Right ventricle myocardium inferior (tissue), 1 donor: ENCODE data around the gene NLN. TPM values are rescaled to one million over a fixed set of nuclear protein-coding genes. Genes with fewer than 3 reads are reported as not detected.
"Not testable (repeated sequence)": the region's sequence is repeated elsewhere in the genome, so short reads cannot be mapped to it uniquely, and the experiment has no call there.

Experiments used
- ATAC-seq: fragments of 200-7000 bp; cut with Tn5 transposase; one replicate; pipeline ENCODE4 v1.9.1; 2020; ENCODE audit warnings: mild to moderate bottlenecking, moderate library complexity
- DNase-seq: peaks from one replicate; pipeline ENCODE4 v3.0.0; 2021; ENCODE audit errors: missing footprints
- intact Hi-C: fragments of 100-400 bp; cut with DNase I; formaldehyde crosslinking; loops from one replicate; pipeline ENCODE4 v1.11.0; 2022
- total RNA-seq: library from RNA; stranded (reverse); fragmentation: NEBNext Ultra II Directional; extraction: Animal tissue kit (Norgen Biotek cat#: 25700); gene quantifications from one replicate; pipeline ENCODE4 v1.2.1, GENCODE V29; 2021
- donor health status: DM: no; HTN: yes; CAD: no; lungs with severe emphysema.

The NLN gene
- total RNA-seq, 1 donor from 2014 or later = 16.5 TPM

DNA sequence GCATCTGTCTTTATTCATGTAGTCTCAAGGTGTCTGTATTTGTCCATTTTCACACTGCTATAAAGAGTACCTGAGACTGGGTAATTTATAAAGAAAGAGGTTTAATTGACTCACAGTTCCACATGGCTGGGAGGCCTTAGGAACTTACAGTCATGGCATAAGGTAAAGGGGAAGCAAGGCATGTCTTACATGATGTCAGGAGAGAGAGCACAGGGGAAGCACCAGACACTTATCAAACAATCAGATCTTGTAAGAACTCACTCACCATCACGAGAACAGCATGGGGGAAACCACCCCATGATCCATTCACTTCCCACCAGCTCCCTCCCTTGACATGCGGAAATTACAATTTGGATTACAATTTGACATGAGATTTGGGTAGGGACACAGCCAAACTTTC lies 44.2 kb downstream of the NLN start:
- no peak for ATAC-seq

DNA sequence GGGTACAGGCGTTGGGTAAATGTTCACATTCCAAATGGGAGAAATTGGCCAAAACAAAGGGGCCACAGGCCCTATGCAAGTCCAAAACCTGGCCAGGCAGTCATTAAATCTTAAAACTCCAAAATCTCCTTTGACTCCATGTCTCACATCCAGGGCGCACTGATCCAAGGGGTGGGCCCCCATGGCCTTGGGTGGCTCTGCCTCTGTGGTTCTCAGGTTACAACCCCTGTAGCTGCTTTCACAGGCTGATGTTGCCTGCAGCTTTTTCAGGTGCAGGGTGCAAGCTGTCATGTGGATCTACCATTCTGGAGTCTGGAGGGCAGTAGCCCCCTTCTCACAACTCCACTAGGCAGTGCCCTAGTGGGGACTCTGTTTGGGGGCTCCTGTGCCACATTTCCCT lies 44.8 kb downstream of the NLN start:
- intact Hi-C loops = loop anchor here (10.0 kb wide), 1 partner anchor 378 kb away; the partner anchor contains the start of gene SREK1
- ATAC-seq = no peak
- no peak for DNase-seq

More for the DNA sequence above, 44.2 kb downstream of the NLN start:
- intact Hi-C loops = loop anchor here (10.0 kb wide), 1 partner anchor 379 kb away; the partner anchor contains the start of gene SREK1
- no peak for DNase-seq

DNA sequence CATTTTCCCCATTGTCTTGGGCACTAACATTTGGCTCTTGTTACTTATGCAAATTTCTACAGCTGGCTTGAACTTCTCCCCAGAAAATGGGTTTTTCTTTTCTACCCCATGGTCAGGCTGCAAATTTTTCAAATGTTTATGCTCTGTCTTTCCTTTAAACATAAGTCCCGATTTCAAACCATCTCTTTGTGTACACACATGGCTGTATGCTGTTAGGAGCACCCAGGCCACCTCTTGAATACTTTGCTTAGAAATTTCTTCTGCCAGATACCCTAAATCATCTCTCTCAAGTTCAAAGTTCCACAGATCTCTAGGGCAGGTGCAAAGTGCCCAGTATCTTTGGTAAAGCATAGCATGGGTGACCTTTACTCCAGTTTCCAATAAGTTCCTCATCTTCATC lies 45.6 kb downstream of the NLN start:
- intact Hi-C loops = loop anchor here (10.0 kb wide), 1 partner anchor 377 kb away; the partner anchor contains the start of gene SREK1
- ATAC-seq (no peak), DNase-seq (no peak)

DNA sequence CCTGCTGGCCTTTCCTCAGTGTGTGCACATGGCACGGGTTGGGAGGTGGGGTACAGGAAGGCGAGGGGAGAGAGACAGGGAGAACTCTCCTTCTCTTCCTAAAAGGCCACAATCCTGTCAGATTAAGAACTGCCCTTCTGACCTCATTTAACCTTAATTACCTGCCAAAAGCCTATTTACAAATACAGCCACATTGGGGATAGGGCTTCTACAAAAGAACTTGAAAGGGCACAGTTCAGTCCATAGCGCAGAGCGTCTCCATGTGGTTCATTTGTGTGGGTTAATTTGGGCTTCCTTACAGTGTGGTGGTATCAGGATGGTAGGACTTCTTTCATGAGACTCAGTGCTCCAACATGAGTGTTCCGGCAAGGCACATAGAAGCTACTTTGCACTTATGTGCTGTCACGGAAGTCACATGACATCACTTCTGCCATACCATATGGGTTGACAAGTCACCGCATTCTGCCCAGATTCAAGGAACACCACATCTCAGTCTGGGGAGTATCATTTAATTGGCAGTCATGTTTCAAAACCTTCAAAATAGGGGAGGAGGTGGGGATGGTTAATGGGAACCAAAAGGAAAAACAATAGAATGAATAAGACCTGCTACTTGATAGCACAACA lies 46.8 kb downstream of the NLN start:
- no peak for ATAC-seq
- intact Hi-C loops = loop anchor here (10.0 kb wide), 1 partner anchor 376 kb away; the partner anchor contains the start of gene SREK1
- DNase-seq = no peak

DNA sequence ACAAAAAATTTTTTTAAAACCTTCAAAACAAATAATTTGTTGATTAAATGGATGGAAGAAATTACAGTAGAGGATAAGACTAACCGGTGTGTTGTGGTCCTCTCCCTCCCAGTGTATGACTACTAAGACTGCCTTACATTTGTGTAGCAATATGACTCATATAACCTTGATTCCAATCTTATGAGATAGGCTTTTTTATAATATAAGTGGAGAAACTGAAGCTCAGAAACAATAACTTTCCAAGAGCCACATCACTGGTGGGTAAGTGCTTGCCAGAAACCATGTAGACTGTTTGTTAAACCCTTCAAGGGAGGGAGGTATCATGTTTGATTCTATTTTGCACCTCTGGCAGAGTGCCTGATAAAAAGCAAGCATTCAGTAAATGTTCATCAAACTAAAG lies 47.5 kb downstream of the NLN start:
- intact Hi-C loops = loop anchor here (10.0 kb wide), 1 partner anchor 375 kb away; the partner anchor contains the start of gene SREK1

DNA sequence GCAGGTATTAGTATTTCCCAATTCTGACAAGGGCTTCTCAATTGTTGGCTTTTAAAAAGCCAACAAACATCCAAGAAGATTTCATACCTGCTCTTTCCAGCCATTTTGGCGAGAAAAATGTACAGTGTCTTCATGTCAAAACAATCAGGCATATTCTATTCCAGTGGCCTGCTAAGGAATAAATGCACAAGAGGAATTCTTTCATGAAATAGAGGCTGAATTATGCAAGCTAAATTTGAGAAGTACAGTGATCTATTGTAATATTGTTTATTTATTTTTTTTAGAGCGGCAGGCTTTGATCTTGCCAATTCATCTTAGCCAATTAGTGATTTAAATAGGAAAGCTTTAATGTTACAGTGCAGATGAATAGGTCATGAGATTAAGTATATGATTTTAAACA lies 49.3 kb downstream of the NLN start:
- intact Hi-C loops = no loop called here
- DNase-seq = no peak
- ATAC-seq = no peak

More for the DNA sequence above, 47.5 kb downstream of the NLN start:
- DNase-seq (no peak), ATAC-seq (no peak)

DNA sequence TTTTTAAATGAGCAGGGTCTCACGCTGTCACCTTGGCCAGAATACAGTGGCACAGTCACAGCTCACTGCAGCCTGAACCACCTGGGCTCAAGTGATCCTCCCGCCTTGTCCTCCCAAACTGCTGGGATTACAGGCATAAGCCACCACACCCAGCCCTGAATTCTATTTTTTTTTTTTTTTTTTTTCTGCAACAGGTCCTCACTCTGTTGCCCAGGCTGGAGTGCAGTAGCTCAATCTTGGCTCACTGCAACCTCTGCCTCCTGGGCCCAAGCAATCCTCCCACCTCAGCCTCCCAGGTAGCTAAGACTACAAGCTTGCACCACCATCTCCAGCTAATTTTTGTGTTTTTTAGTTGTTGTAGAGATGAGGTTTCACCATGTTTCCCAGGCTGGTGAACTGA lies 51.0 kb downstream of the NLN start:
- DNase-seq, intact Hi-C loops, ATAC-seq: not testable (repeated sequence)

DNA sequence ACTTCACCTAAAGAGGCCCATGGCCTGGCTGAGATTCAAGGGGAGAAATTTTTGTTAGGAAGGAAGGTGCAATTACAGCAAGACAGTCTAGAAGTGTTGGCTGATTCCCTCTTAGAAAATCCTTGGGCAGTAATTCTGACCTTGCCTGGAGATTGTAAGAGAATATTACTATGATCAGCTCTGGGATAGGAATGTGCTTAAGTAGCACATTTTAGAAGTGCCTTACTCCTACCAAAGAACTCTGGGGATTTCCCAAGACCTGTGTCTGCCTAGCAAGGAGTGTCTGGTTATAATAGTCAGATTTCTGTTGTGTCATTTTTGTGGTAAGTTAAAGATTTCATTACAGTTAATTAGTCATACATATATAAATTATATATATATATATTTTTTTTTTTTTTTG lies 52.3 kb downstream of the NLN start:
- no peak for DNase-seq
- no peak for ATAC-seq
- intact Hi-C loops = no loop called here

DNA sequence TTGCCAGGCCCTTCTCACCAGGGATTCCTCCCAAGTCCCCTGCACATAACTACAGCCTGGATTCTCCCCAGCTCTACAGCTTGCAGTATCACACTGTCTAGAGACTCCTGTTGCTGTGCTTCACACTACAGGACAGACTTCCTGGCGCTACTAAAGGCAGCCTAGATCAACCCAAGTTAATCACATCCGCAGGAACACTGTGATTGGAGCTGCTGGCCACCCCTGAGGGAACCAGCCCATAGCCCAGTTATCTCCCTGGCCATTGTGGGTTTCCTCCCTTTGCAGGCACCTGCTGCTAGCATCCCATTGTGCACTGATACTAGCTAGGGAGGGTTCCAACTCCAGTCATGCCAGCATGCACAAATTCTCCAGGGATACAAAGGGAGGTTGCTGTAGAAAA lies 53.5 kb downstream of the NLN start:
- intact Hi-C loops = no loop called here
- DNase-seq = no peak

DNA sequence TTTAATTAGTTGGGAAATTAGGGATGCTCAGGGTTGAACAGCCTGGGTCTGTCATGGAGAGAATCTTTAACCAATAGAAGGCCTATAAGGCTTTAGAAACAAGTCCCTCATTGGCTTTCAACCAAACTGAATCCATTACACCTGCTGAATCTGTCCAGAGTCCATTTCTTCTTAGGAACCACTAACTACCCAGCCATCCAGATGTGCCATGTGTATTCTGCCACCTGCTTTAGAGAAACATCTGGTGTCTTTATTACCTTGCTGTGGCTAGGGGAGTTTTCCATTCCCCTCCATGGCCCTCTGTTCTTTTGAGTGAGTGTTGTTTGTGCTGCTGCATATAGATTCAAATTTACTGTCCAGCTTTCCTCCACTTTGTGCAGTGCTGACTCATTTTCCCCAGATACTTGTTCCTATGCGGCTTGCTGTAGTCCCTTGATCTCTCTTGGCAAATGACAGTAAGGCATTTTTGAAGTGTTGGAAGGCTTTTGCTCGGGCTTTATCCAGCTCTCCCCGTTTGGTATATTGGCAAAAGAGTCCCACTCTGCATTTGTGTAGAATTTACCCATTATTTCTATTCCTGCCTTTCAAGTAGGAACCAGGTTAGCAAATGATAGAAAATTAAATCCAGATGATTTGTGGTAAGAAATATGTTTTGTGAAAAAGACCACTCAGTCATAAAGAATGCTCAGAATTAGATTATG lies 54.6 kb downstream of the NLN start:
- intact Hi-C loops = no loop called here
- ATAC-seq = no peak
- no peak for DNase-seq

More for the DNA sequence above, 53.5 kb downstream of the NLN start:
- no peak for ATAC-seq

DNA sequence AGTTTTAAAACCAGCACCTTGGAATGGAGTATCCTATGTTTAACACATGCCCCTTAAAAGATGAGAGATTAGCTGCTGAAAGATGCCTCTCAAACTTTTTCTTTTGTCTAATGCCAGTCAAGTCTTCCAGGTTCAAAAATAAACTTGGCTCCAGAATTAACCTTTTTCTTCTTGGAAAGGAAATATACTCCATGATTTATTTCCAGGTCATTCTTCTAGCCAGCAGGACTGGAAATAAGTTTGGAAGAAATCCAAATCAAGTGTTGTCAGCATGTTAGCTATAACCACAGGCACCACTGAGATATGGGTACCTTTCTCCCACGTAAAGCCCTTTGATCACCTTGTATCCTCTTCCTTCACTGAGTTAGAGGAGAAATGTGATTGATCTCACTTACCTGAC lies 56.1 kb downstream of the NLN start:
- intact Hi-C loops = no loop called here
- ATAC-seq = no peak

DNA sequence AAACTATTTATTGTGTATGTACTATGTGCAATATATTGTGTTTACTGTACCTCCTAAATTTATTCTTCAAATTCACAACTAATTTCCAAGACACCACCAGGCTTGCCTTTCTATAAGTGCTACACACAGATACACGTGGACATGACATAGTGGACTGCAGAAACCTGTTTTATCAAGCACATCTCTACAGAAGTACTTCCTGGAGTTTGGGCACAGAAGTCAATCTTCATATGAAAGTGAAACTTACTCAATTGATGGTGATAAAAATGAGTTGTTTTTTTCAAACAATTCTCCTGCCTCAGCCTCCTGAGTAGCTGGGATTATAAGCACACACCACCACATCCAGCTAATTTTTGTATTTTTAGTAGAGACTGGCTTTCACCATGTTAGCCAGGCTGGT lies 57.6 kb downstream of the NLN start:
- intact Hi-C loops = no loop called here
- DNase-seq (no peak), ATAC-seq (no peak)

More for the DNA sequence above, 56.1 kb downstream of the NLN start:
- no peak for DNase-seq

DNA sequence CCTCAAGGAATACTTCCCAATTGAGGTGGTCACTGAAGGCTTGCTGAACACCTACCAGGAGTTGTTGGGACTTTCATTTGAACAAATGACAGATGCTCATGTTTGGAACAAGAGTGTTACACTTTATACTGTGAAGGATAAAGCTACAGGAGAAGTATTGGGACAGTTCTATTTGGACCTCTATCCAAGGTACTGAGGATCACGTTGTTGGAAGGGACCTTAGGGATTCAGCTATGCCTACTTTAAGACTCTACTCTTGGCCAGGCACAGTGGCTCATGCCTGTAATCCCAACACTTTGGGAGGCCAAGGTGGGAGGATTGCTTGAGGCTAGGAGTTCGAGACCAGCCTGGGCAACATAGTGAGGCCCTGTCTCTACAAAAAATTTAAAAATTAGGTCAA lies 66.3 kb downstream of the NLN start:
- DNase-seq, ATAC-seq, intact Hi-C loops: not testable (repeated sequence)

DNA sequence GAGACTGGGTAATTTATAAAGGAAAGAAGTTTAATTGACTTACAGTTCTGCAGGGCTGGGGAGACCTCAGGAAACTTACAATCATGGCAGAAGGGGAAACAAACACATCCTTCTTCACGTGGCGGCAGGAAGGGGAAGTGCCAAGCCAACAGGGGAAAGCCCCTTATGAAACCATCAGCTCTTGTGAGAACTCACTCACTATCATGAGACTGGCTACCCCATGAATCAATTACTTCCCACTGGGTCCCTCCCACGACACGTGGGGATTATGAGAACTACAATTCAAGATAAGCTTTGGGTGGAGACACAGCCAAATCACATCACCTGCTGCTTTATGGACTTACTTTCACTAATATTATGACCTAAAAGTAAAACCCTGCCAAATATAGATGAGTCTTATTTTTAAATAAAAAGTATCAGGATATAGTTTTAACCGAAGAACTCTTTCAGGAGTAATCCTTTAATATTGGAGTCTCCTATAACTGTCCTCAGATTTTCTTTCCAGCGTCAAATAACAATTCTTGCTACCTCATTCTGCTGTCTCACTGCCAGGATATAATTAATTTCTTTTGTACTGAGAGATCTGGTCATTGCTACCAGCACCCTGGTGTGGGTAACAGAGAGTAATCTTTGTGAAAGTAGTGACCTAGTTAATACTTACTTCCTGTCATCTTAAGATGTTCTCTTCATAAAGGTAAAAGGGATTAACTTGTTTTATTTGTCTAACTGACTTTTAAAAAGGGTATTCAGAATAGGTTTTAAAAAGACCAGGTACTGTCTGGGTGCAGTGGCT lies 68.6 kb downstream of the NLN start:
- DNase-seq (no peak), ATAC-seq (no peak)
- intact Hi-C loops = no loop called here

DNA sequence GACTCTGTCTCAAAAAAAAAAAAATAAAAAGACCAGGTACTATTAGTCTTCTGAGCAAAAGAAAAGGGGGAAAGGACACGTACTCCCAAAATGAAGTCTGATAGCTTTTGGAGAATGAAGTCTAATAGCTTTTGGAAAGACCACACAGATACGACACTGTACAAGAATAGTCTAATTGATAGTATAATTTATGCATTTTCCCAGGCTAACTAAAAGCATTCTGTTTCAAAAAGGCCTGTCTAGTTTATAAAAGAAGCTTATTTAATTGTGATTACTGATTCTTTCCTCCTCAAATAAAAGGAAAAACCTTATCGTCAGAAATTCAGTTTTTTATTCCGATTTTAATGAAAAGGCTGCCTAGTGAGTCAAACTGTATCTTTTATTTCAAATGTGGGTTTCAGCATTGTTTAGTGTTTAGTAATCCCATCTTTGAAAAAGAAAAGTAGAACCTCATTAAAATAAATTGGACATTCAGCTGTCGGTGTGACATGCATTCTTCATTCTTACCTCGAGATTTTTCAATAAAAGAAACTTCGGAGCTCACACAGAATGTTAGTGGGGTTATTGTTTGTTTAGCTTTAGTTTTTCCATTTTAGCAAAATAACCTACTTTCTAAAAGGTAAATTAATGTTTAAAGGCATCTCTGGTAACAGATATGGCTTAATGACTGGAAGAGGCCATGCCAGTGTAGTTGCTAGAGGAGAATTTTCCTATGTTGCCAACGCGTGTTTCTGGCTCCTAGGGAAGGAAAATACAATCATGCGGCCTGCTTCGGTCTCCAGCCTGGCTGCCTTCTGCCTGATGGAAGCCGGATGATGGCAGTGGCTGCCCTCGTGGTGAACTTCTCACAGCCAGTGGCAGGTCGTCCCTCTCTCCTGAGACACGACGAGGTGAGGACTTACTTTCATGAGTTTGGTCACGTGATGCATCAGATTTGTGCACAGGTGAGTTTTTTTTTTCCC lies 70.0 kb downstream of the NLN start:
- intact Hi-C loops = no loop called here
- ATAC-seq (no peak), DNase-seq (no peak)

DNA sequence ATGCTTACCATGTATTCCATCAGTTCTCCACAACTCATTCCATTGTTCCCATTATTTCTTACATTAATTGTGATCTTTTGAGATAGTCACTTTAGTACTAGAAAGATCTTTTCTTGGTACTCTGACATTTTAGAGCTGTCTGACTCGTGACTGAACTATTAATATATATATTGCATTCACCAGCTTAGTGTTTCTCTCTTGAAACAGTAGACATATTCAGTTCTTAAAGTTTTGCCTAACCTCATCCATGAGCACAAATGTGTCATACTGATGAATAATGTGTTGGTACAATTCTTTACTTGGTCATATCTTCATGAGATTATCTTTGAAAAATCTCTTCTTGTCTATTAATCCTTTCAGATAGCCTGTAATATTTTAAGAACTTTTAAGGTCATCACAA lies 74.3 kb downstream of the NLN start:
- ATAC-seq (no peak), DNase-seq (no peak)
- intact Hi-C loops = no loop called here

DNA sequence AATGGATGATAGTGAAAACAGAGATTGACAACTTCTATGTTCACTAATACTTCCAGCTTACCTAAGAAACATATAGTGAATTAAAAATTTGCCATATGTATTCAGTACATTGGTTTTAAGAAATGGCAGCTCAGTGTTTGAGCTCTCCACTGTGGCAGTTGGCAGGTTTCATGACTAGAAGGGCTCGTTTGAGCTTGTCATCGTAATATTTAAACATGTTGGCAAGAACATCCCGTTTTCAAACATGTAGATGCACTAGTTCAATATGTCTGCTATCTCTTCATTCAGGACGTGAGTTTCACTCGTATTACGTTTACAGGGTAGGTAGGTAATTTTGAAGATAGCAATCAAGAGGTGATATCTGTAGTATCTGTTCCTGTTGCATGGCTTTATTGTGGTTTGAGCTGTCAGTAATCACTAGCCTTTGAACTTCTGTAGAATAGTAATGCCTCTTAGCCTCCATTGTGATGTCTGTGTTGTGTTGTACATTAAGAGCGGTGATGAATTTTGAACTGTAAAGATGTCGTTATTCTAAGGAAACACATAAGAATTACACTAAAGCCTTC lies 74.8 kb downstream of the NLN start:
- ATAC-seq = no peak
- intact Hi-C loops = no loop called here
- DNase-seq = no peak

DNA sequence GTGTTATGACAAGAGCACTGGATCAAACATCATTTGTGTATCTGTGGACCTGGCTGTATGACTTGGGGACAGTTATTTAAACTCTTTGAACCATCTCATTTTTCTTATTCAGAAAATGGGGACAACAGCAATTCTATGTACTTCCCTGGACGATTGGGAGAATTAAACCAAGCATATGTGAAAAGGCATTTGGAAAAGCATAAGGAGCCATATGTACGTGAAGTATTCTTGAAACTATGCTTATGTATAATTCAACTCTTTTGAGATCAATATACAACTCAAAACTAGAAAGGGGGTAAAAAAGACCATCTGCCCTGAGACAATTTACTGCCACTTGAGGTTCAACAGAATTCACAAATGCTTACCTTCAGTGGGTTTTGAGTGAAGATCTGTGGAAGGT lies 75.5 kb downstream of the NLN start:
- intact Hi-C loops = no loop called here
- ATAC-seq = no peak

More for the DNA sequence above, 75.5 kb downstream of the NLN start:
- DNase-seq = no peak
